Esophagus muscularis mucosa (tissue), 4 donors: ENCODE data around the gene AKT3. TPM values are rescaled to one million over a fixed set of nuclear protein-coding genes. Genes with fewer than 3 reads are reported as not detected.

Experiments used
- DNase-seq: peaks from one replicate; pipeline ENCODE4 v3.0.0-alpha.2; 2017; ENCODE audit errors: extremely low spot score
- H3K27ac ChIP-seq, 4 donors: fragments of 200-600 bp; sonication (generic); replicated peaks in 1 of 4; 1 replicate in 3 of 4; 2 replicates in 1 of 4; pipeline ENCODE4 v1.5.1; 2016 to 2019; ENCODE audit warnings: mild to moderate bottlenecking in 1 of 4
- H3K27me3 ChIP-seq, 4 donors: fragments of 200-600 bp; sonication (generic); one replicate each; pipeline versions ENCODE4 v1.5.1 to v1.6.0; 2016 to 2019
- H3K36me3 ChIP-seq, 4 donors: fragments of 200-600 bp; sonication (generic); one replicate each; pipeline ENCODE4 v1.5.1; 2016 to 2019
- H3K4me1 ChIP-seq, 4 donors: fragments of 200-600 bp; sonication (generic); one replicate each; pipeline ENCODE4 v1.5.1; 2016 to 2019
- H3K4me3 ChIP-seq, 4 donors: fragments of 200-600 bp; sonication (generic); 1 replicate in 2 of 4; 2 replicates in 2 of 4; pipeline ENCODE4 v1.5.1; 2016 to 2019; ENCODE audit warnings: mild to moderate bottlenecking in 4 of 4, moderate library complexity in 1 of 4
- H3K9me3 ChIP-seq, 4 donors: fragments of 200-600 bp; sonication (generic); 1 replicate in 3 of 4; 2 replicates in 1 of 4; pipeline ENCODE4 v1.5.1; 2016 to 2019
- CTCF ChIP-seq, 3 experiments: fragments of 200-600 bp in 2 of 3; fragments of 450-650 bp in 1 of 3; sonication (generic) in 2 of 3; IDR thresholded peaks; one replicate each; pipeline ENCODE4 v1.5.1; 2017 to 2019; ENCODE audit warnings: antibody characterized with exemption in 3 of 3, mild to moderate bottlenecking in 2 of 3, moderate library complexity in 1 of 3
- EP300 ChIP-seq: sonication (generic); formaldehyde crosslinking; IDR thresholded peaks from one replicate; pipeline ENCODE4 v1.6.1; 2017; ENCODE audit warnings: antibody characterized with exemption
- POLR2A ChIP-seq: fragments of 450-650 bp; IDR thresholded peaks from one replicate; pipeline ENCODE4 v1.6.1; 2017; ENCODE audit warnings: antibody characterized with exemption, moderate library complexity, mild to moderate bottlenecking, low read depth
- POLR2AphosphoS5 ChIP-seq, 2 donors: sonication (generic); formaldehyde crosslinking; IDR thresholded peaks; one replicate each; pipeline ENCODE4 v1.6.1; 2017; ENCODE audit warnings: antibody characterized with exemption in 2 of 2
- WGBS: methylation state at CpG from one replicate; pipeline ENCODE4 v1.1.5; 2018; 5-methylcytosine and 5-hydroxymethylcytosine counted together
- intact Hi-C: fragments of 100-400 bp; cut with DNase I; formaldehyde crosslinking; loops from one replicate; pipeline ENCODE4 v1.15.1; 2023
- total RNA-seq, 4 donors: library from RNA; depleted of rRNA; stranded (reverse); fragments of >200 nt; gene quantifications; one replicate each; pipeline versions ENCODE4 v1.1.0 to v1.2.1, GENCODE V29; 2016

Gene AKT3
- total RNA-seq, 4 donors from 2014 or later, result 63.9 to 104 (median 74.2) TPM

- Histone ChIP-seq H3K9me3 (no peaks in the 10 kb centered on the region), H3K4me1 (peaks cover 0 to 3% (median 0%) of the 10 kb centered on the region in 4 donors), H3K36me3 (peaks cover 14 to 72% (median 23%) of the 10 kb centered on the region in 4 donors), H3K27me3 (no peaks in the 10 kb centered on the region), H3K27ac (no peak overlapping the region), H3K4me3 (no peak overlapping the region)
- TF ChIP-seq EP300, result no peak
- no peak for DNase-seq
- WGBS, result 100% methylated on average over 1 of the region's 1 CpG
- intact Hi-C loops, result no loop called here
Observed at GRCh38 chr1:243508943-243509342, 341.1 kb downstream of the AKT3 start.

GRCh38 chr1:243508303-243508713 is 341.7 kb downstream of the AKT3 start:
- Histone ChIP-seq H3K4me1 (peaks cover 0 to 3% (median 0%) of the 10 kb centered on the region in 4 donors), H3K27me3 (no peaks in the 10 kb centered on the region), H3K4me3 (no peak overlapping the region), H3K27ac (no peak overlapping the region), H3K9me3 (no peaks in the 10 kb centered on the region), H3K36me3 (peaks cover 14 to 79% (median 24%) of the 10 kb centered on the region in 4 donors)
- intact Hi-C loops, result no loop called here
- 76% methylated on average over 7 of the region's 9 CpGs for WGBS
- no peak for DNase-seq
- no peak for TF ChIP-seq CTCF (IDR thresholded peaks at IDR 0.05)

- 75% methylated on average over 8 of the region's 8 CpGs for WGBS
- peaks cover 14 to 84% (median 24%) of the 10 kb centered on the region in 4 donors for H3K36me3 ChIP-seq
- DNase-seq, result no peak
- H3K27me3 ChIP-seq, result no peaks in the 10 kb centered on the region
- TF ChIP-seq POLR2A (no peak), EP300 (no peak), POLR2AphosphoS5 (IDR thresholded peaks at IDR 0.05) (no peak), CTCF (IDR thresholded peaks at IDR 0.05) (no peak)
- no peak overlapping the region for H3K27ac ChIP-seq
- no peaks in the 10 kb centered on the region for H3K9me3 ChIP-seq
- intact Hi-C loops, result no loop called here
- H3K4me3 ChIP-seq, result no peak overlapping the region
- peaks cover 0 to 3% (median 0%) of the 10 kb centered on the region in 4 donors for H3K4me1 ChIP-seq
Observed at GRCh38 chr1:243507672-243508302, 342.3 kb downstream of the AKT3 start.

- Histone ChIP-seq H3K9me3 (no peaks in the 10 kb centered on the region), H3K27ac (no peak overlapping the region), H3K4me3 (no peak overlapping the region), H3K27me3 (no peaks in the 10 kb centered on the region), H3K4me1 (peaks cover 0 to 3% (median 0%) of the 10 kb centered on the region in 4 donors), H3K36me3 (peaks cover 14 to 87% (median 24%) of the 10 kb centered on the region in 4 donors)
- 70% methylated on average over 3 of the region's 5 CpGs for WGBS
- DNase-seq, result no peak
- no peak for TF ChIP-seq POLR2AphosphoS5 (IDR thresholded peaks at IDR 0.05)
- TF ChIP-seq POLR2A, result no peak
- TF ChIP-seq EP300, result no peak
- no peak for TF ChIP-seq CTCF (IDR thresholded peaks at IDR 0.05)
- intact Hi-C loops, result no loop called here
Observed at GRCh38 chr1:243507001-243507671, 342.9 kb downstream of the AKT3 start.

- H3K27me3 ChIP-seq, result no peaks in the 10 kb centered on the region
- TF ChIP-seq POLR2AphosphoS5 (IDR thresholded peaks at IDR 0.05) (no peak), CTCF (IDR thresholded peaks at IDR 0.05) (no peak), EP300 (no peak), POLR2A (no peak)
- H3K4me3 ChIP-seq, result no peak overlapping the region
- WGBS, result 75% methylated on average over 10 of the region's 10 CpGs
- intact Hi-C loops, result no loop called here
- H3K9me3 ChIP-seq, result no peaks in the 10 kb centered on the region
- no peak for DNase-seq
- peaks cover 0 to 4% (median 0%) of the 10 kb centered on the region in 4 donors for H3K4me1 ChIP-seq
- H3K27ac ChIP-seq, result no peak overlapping the region
- H3K36me3 ChIP-seq, result peaks cover 11 to 81% (median 17%) of the 10 kb centered on the region in 4 donors
Observed at GRCh38 chr1:243505986-243506689, 343.9 kb downstream of the AKT3 start.
